LHCN-M2 (cell line): ENCODE measurements around the gene ELAVL3. TPM values are rescaled to one million over a fixed set of nuclear protein-coding genes. Genes with fewer than 3 reads are reported as not detected.
"Not testable (repeated sequence)": the region's sequence is repeated elsewhere in the genome, so short reads cannot be mapped to it uniquely, and the experiment has no call there.

Source experiments
- DNase-seq: peaks from one replicate; pipeline ENCODE4 v3.0.0-alpha.2; 2012; ENCODE audit warnings: low read depth
- total RNA-seq: library from RNA; depleted of rRNA; stranded (reverse); fragments of >200 nt; gene quantifications from 2 replicates; pipeline ENCODE4 v1.2.3, GENCODE V29; 2014; rRNA removed

ELAVL3 gene
- total RNA-seq, 1 experiment from 2014 or later = not detected

DNA sequence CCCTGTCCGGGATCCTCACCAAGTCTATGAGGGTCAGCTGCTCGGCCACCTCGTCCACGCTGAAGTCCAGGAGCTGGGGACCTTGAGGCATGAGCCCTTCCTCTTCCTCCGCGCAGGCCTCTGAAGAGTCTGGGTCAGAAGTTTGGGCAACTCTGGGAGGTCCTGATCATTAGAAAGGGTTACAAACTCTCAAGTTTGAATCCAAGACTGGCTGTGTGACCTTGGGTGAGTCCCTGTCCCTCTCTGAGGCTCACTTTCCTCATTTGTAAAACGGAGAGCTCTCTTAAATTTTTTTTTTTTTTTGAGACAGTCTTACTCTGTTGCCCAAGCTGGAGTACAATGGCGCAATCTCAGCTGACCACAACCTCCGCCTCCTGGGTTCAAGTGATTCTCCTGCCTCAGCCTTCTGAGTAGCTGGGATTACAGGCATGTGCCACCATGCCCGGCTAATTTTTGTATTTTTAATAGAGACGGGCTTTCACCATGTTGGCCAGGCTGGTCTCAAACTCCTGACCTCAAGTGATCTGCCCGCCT lies 74.1 kb downstream of the ELAVL3 start:
- DNase-seq = not testable (repeated sequence)

DNA sequence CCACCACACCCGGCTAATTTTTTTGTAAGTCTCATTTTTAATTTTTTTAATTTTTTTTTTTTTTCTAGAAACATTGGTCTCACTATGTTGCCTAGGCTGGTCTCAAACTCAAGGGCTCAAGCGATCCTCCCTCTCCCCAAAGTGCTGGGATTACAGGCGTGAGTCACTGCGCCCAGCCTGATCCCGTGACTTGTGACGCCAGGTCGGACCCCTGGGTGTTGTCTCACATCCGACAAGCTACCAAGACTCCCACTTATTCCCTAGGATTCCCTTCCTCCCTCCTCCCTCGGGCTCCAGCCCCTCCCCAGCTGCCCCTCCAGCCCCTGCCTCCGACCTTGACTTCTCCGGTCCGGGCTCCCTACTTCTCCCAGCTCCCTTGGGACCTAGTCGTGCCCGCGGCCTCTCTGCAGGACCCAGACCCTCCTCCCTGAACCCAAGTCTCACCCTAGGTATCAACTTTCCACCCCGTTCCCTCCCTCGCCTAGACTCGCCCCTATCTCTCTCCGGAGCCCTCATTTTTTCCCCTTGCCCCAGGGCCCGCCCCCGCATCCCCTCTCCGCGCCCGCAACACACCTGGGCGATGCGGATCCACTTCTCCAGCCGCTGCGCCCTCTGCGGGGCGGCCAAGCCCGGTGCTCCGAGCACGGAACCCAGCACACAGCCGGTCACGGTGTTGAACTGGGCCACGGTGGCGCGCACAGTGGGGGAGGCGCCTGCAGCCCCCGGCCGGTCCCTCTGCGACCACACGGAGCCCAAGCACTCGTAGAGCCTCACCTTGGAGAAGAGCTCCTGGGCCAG lies 74.8 kb downstream of the ELAVL3 start:
- no peak for DNase-seq

DNA sequence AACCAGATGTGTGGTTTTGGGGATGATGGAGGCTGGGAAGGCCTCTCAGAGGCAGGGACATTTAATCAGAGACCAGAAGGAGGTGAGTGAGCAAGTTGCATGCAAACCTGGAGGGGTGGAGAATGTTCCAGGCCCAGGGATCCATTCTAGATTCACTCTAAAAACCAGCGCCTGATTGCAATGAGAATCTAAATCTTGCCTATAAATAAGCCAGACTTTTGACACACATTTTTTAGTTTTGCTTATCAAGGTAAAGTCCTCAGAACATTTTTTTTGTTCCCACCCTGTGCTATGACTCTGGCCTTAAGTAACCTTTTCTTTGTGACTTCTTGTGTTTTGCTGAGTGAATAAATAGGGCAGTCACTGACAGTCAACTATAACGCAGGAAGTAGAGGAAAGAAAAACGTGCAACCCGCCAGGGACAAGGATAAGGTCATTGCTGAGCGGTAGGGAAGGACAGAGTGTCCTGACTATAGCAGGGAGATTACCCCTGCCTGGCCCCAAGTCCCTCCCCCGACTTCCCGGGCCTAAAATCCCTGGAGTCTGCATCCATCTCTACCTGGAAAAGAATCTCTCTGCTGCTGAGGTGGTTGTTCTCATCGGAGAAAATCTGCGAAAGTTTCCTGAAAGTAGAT lies 76.1 kb downstream of the ELAVL3 start:
- no peak for DNase-seq

DNA sequence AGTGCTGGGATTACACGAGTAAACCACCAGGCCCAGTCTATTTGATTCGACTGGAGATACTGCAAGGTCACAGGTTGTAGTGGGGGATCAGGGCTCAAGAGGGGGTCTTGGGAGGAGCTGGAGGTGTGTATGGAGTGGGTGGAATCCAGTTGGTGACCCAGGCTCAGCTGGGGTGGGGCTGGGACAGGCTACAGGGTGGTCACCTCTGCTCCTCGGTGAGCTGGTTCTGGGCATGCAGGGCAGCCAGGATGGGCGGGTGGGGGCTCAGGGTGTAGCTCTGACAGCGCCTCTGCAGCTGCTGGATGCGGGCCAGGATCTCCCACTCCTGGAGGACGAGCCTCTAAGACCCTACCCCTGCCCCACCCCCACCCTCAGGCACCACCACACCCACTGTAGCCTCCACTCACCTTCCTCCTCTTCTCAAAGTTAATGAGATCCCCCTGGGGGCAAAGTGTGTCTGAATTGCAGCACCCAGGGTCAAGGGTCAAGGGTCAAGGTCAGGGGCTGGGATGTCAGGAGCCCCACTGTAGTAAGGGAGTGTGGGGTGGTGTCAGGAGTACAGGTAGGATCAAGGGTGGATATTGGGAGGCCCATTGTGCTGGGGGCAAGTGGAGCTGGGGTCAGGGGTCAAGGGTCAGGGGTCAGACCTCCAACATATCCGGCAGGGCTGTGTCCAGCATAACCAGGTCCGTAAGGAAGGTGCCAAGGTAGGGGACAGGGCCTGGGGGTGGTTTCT lies 78.9 kb downstream of the ELAVL3 start:
- DNase-seq = no peak

Other genes with a start within 250 kb of the ELAVL3 start
- gene ANGPTL8, start 241.4 kb downstream of the ELAVL3 start, total RNA-seq = not detected in 2 replicates
- 19.4 and 33.0 TPM in 2 replicates for gene DOCK6, start 218.5 kb downstream of the ELAVL3 start, total RNA-seq
- not detected in 2 replicates for gene TSPAN16, start 184.9 kb downstream of the ELAVL3 start, total RNA-seq
- 1.3 and 1.5 TPM in 2 replicates for gene RAB3D, start 141.4 kb downstream of the ELAVL3 start, total RNA-seq
- gene TMEM205, start 134.8 kb downstream of the ELAVL3 start, total RNA-seq = 158 and 174 TPM in 2 replicates
- 2.8 and 3.6 TPM in 2 replicates for gene CCDC159, start 134.5 kb downstream of the ELAVL3 start, total RNA-seq
- gene PLPPR2, start 125.6 kb downstream of the ELAVL3 start, total RNA-seq = 25.1 and 31.7 TPM in 2 replicates
- gene SWSAP1, start 106.4 kb downstream of the ELAVL3 start, total RNA-seq = 1.5 and 2.2 TPM in 2 replicates
- 7.7 and 8.3 TPM in 2 replicates for gene EPOR, start 96.7 kb downstream of the ELAVL3 start, total RNA-seq
- 3.2 and 5.6 TPM in 2 replicates for gene RGL3, start 61.7 kb downstream of the ELAVL3 start, total RNA-seq
- 0.38 and 0.75 TPM in 2 replicates for gene ODAD3, start 45.9 kb downstream of the ELAVL3 start, total RNA-seq
- gene PRKCSH, start 45.4 kb downstream of the ELAVL3 start, total RNA-seq = 164 and 193 TPM in 2 replicates
- 7.3 and 12.0 TPM in 2 replicates for gene ZNF653, start 24.8 kb upstream of the ELAVL3 start, total RNA-seq
- 24.8 and 32.1 TPM in 2 replicates for gene ECSIT, start 48.1 kb upstream of the ELAVL3 start, total RNA-seq
- gene CNN1, start 57.8 kb upstream of the ELAVL3 start, total RNA-seq = 0.58 and 1.0 TPM in 2 replicates
- 42.1 and 44.7 TPM in 2 replicates for gene ELOF1, start 78.2 kb upstream of the ELAVL3 start, total RNA-seq
- gene ACP5, start 96.6 kb upstream of the ELAVL3 start, total RNA-seq = 0.34 and 0.38 TPM in 2 replicates
- gene ZNF627, start 116.4 kb upstream of the ELAVL3 start, total RNA-seq = 18.8 and 19.2 TPM in 2 replicates